GOT3 (cell line): ENCODE data around the gene FAM43B.
"Not testable (repeated sequence)": the region's sequence is repeated elsewhere in the genome, so short reads cannot be mapped to it uniquely, and the experiment has no call there.

ENCODE experiments used
- DNase-seq: peaks from one replicate; lab custom pipeline; 2025; ENCODE audit warnings: mixed read lengths; lab: John Stamatoyannopoulos, UW

The FAM43B gene

GRCh38 chr1:20551945-20552727, at the start of gene FAM43B:
TSS of gene FAM43B (plus strand) at chr1:20552573. CDS start at chr1:20552974, 401 bp downstream.
- DNase-seq = no peak

- no peak for DNase-seq
Measured at GRCh38 chr1:20505488-20505887, 46.9 kb upstream of the FAM43B start.

- DNase-seq = no peak
Measured at GRCh38 chr1:20507248-20507563, 45.2 kb upstream of the FAM43B start.

GRCh38 chr1:20507564-20508410, 44.6 kb upstream of the FAM43B start, which contains the start of gene MUL1:
TSS of gene MUL1 (minus strand) at chr1:20508151. CDS start at chr1:20508024, 127 bp downstream.
- DNase-seq = peak; percentile 76

- no peak for DNase-seq
Measured at GRCh38 chr1:20508411-20508771, 44.0 kb upstream of the FAM43B start.

- DNase-seq = no peak
Measured at GRCh38 chr1:20511518-20512428, 40.6 kb upstream of the FAM43B start.

- not testable (repeated sequence) for DNase-seq
Measured at GRCh38 chr1:20519609-20520262, 32.6 kb upstream of the FAM43B start.

- DNase-seq = peak; percentile 32
Measured at GRCh38 chr1:20521960-20522861, 30.2 kb upstream of the FAM43B start.

GRCh38 chr1:20526267-20526666, 26.1 kb upstream of the FAM43B start:
- DNase-seq = no peak

GRCh38 chr1:20528221-20528620, 24.2 kb upstream of the FAM43B start:
- DNase-seq = no peak

- DNase-seq = no peak
Measured at GRCh38 chr1:20530306-20530705, 22.1 kb upstream of the FAM43B start.

- no peak for DNase-seq
Measured at GRCh38 chr1:20530901-20531300, 21.5 kb upstream of the FAM43B start.

GRCh38 chr1:20533635-20534034, 18.7 kb upstream of the FAM43B start:
- DNase-seq = no peak

GRCh38 chr1:20534659-20535417, 17.5 kb upstream of the FAM43B start:
- no peak for DNase-seq

GRCh38 chr1:20538227-20538626, 14.1 kb upstream of the FAM43B start:
- DNase-seq = no peak

GRCh38 chr1:20538760-20539551, 13.4 kb upstream of the FAM43B start:
- no peak for DNase-seq

GRCh38 chr1:20540281-20540680, 12.1 kb upstream of the FAM43B start:
- no peak for DNase-seq

- DNase-seq = no peak
Measured at GRCh38 chr1:20546637-20547036, 5.7 kb upstream of the FAM43B start.

- no peak for DNase-seq
Measured at GRCh38 chr1:20551161-20551560, 1.2 kb upstream of the FAM43B start.
